GM21528 (cell line): ENCODE results near the gene TGFBR3.
"Not testable (repeated sequence)": the region's sequence is repeated elsewhere in the genome, so short reads cannot be mapped to it uniquely, and the experiment has no call there.

Experiments used
- ATAC-seq: cut with Tn5 transposase; IDR thresholded peaks from one replicate; pipeline ENCODE4 v1.9.1; 2021; ENCODE audit warnings: mild to moderate bottlenecking, moderate library complexity; ENCODE audit not compliant: unreplicated experiment, low FRiP score

The TGFBR3 gene

GRCh38 chr1:91884459-91885212 is 1.3 kb downstream of the TGFBR3 start:
- no peak for ATAC-seq

GRCh38 chr1:91883470-91883869 is 2.5 kb downstream of the TGFBR3 start:
- no peak for ATAC-seq

DNA sequence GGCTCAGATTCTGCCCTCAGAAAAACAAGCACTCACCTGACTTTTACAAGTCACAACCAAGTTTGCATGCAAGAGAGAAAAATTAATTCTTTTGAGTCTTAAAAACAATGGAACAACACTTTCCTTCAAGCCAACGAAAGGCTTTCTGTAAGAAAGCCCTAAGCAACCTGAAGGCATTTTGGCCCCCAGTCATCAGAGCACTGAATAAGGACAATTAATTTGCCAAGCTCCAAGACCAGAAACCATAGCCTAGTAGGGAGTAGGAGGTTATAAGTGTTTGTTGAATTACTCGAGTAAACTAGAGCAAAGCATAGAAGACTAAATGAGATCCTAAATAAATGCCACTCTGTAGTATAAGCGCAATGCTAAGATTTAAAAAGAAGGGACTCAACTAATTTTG is 4.7 kb downstream of the TGFBR3 start:
- no peak for ATAC-seq

- ATAC-seq, result no peak
Measured at GRCh38 chr1:91879733-91880132, 6.2 kb downstream of the TGFBR3 start.

DNA sequence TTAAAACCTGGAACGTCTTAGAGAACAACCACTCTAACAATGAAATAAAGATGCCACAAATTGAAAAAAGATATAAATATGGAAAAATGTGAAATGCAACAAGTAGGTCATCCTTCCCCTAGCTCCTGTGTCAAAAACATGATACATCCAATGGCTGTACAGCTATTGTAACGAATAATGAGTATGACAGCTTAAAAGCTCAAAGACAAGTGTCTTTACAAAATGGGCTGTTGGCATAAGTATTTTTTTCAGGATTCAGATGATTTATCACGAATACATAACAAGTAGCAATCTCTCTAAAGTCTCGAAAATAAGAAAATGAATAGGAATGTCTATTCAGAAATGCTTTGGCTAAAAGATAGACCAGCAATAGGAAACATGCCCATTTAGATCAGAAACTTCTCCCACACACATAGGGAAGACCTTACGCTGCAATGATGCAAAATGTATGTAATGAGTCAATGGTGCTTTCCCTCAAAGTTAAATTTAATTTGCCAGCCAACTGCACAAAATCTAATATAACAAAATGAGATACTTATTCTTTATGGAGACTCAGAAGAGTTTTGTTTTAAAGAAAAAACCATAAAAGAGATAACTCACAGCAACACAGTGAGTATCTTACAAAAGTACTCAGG is 8.3 kb downstream of the TGFBR3 start:
- ATAC-seq, result no peak

GRCh38 chr1:91876781-91877573 is 9.0 kb downstream of the TGFBR3 start:
- no peak for ATAC-seq

- ATAC-seq, result peak; percentile 95
Measured at GRCh38 chr1:91876040-91876470, 9.9 kb downstream of the TGFBR3 start.

DNA sequence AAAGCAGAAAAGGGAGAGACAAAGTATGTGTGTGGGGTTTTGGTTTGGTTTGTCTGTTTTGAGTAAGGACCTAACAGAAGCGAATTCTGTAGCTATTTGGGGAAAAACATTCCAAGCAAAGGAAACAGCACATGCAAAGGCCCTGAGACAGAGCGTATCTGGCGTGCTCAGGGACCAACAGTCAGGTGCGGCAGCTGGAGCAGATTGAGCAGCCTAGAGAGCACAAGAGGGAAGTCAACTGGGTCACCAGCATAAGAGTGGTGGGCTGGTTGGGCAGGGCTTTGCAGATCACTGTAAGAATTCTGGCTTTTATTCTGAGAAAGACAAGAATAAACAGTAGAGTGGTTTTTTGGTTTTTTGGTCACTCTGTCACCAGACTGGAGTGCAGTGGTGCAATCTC is 11.8 kb downstream of the TGFBR3 start:
- no peak for ATAC-seq

DNA sequence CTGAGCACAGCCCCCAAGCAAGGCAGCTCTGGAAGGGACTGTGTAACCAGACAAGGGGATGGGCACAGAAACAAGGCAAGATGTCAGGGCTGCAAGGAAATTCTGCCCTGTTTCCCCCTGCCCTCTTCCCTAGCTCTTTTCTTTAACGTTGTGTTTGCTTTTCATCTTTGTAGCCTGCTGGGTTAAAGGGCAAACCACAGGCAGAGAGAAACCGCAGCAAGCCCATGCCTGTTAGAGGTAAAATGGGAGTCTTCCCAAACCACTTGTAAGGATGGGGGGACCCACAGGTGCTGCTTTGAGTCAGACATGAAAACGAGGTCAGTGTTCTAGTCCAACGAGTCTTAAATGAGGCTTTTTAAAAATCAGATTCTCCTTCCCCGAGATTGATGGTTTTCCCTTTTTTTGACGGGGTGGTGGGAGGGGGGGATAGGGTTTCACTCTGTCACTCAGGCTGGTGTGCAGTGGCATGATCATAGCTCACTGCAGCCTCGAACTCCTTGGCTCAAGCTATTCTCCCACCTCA is 13.3 kb downstream of the TGFBR3 start:
- no peak for ATAC-seq

DNA sequence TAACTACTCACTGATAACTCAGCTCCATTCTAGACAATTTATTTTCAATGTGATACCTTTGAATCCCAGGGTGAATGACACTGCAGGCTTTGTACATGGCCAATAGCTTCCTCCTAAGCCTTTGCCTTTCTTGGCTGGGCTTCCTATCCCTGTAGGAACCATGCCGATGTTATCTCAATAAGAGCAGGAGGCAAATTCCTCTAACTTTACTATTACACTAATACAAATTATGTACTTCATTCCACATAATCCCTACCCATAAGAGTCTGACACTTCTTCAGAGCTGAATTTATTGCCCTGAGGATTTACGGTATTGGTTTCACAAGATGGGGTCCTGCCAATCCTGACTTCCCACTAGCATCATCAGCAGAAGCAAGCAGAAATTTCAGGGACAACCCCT is 14.0 kb downstream of the TGFBR3 start:
- ATAC-seq, result no peak

GRCh38 chr1:91870322-91870721 is 15.6 kb downstream of the TGFBR3 start:
- ATAC-seq, result no peak

DNA sequence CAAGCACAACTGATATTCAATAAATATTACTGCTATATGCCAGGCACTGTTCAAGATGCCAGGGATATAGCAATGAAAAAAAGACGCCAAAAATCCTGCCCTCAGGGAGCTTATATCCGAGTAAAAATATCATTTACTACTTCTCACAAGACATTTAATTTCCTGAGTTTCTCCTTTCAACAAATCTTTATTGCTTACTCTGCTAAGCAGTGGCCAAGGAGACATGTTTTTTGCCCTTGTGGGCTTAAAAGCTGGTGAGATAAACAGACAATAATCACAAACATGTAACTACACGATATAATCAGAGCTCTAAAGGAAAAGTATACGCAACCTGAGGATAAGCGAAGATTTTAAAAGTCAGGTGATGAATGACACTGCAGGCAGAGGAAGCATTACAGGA is 19.5 kb downstream of the TGFBR3 start:
- ATAC-seq, result no peak

DNA sequence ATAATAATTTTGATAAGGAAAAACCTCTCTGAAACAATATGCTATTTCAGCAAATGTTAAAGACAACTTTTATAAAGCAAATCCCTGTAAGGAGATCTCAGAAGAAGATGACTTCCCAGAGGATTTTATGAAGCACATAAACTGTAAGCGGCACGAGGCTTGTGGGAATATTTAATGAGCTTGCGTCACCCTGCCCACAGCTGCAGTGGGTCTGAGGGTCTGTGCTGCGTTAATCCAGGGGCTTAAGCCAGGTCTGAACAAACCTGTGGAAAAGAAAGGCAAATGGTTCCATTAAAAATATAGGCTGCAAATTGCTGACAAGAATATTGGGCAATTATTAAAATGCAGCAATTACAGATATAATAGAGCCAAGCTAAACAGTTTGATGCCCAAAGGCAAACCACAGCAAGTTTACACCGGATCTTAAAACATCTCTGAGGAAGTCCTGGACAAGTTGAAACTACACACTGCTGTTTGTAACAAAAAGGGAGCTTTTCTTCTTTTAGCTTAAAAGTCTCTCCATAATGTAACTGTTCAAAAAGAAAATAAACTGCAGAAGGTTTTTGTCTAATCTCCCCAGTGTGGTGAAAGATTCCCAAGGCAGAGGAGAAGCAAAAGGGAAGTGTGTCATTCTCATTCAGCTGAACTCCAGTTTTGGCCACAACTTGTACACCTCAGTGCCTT is 21.8 kb downstream of the TGFBR3 start:
- no peak for ATAC-seq

DNA sequence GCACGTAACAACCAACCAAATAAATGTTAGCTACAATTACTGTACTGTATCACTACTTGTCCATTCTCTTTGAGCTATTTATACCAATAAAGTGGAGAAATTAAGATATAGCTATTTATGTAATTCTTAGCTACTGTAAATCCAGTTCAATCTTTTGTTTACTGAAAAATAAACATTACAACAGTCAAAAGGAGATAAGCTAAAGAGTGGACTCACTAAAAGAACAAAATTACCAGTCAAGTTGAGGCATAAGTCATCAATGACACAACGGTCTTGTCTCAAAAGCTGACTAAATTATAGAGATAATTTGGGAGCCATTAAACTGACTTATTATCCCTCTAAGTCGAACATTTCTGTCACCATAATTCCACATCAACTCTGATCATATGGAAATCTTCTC is 22.5 kb downstream of the TGFBR3 start:
- ATAC-seq, result no peak

- ATAC-seq, result no peak
Measured at GRCh38 chr1:91862120-91862519, 23.8 kb downstream of the TGFBR3 start.

DNA sequence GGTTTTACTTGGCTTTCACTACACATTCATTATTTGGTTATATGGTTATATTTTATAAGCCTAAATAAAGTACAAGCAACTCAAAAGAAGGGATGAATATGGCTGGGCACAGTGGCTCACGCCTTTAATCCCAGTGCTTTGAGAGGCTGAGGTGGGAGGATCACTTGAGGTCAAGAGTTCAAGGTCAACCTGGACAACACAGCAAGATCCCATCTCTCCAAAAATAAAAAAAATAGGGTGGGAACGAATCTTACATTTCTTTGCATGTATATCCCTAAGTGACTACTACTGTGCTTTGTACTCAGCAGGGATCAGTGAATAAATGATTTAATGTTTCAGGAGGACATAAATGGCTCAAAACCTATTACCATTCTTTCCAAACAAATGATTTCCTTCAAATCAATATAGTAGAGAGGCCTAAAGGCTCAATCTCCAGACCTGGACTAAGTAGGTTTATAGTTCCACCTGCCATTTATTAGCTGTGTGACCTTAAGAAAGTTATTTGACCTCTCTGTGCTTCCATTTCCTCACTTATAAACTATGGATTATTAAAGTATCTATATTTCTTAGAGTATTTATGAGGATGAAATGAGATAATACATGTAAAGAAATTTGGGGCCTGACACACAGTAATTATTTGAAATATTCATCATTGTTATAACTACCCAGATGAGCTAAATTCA is 28.3 kb downstream of the TGFBR3 start:
- ATAC-seq, result no peak

- no peak for ATAC-seq
Measured at GRCh38 chr1:91856996-91857395, 29.0 kb downstream of the TGFBR3 start.

GRCh38 chr1:91854852-91855534 is 31.0 kb downstream of the TGFBR3 start:
- ATAC-seq, result no peak

GRCh38 chr1:91853397-91853796 is 32.6 kb downstream of the TGFBR3 start:
- no peak for ATAC-seq

DNA sequence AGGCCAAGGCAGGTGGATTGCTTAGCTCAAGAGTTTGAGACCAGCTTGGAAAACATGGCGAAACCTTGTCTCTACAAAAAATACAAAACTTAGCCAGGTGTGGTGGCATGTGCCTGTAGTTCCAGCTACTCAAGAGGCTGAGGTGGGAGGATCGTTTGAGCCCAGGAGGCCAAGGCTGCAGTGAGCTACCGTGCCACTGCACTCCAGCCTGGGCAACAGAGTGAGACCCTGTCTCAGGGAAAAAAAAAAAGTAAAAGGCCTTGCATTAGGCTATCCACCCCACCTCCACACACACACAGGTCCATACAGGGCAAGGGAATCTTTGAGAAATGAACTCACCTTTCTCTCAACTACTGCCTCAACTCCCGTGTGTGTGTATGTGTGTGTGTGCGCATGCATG is 33.9 kb downstream of the TGFBR3 start:
- ATAC-seq, result not testable (repeated sequence)
